Fibroblast of lung (primary cell): ENCODE measurements around the gene CCDC192. TPM values are rescaled to one million over a fixed set of nuclear protein-coding genes. Genes with fewer than 3 reads are reported as not detected.

Experiments used
- DNase-seq, 2 donors: peaks; one replicate each; pipeline versions ENCODE4 v3.0.0 to v3.0.0-alpha.2; 2010; ENCODE audit warnings: low read depth in 2 of 2
- H2AFZ ChIP-seq: 2 replicates; pipeline ENCODE4 v1.5.1; 2012; ENCODE audit warnings: low read length, control low read depth, inconsistent platforms
- H3K27ac ChIP-seq: 2 replicates; pipeline ENCODE4 v1.5.1; 2011; ENCODE audit warnings: low read length, control low read depth; ENCODE audit not compliant: insufficient read depth
- H3K27me3 ChIP-seq: 2 replicates; pipeline ENCODE4 v1.5.1; 2011; ENCODE audit warnings: mild to moderate bottlenecking, low read length; ENCODE audit not compliant: control insufficient read depth, insufficient read depth
- H3K36me3 ChIP-seq: 2 replicates; pipeline ENCODE4 v1.5.1; 2011; ENCODE audit warnings: low read length; ENCODE audit not compliant: control insufficient read depth, insufficient read depth
- H3K4me1 ChIP-seq: 2 replicates; pipeline ENCODE4 v1.5.1; 2011; ENCODE audit warnings: low read length; ENCODE audit not compliant: control insufficient read depth, insufficient read depth; ENCODE audit errors: extremely low read depth
- H3K4me2 ChIP-seq: 2 replicates; pipeline ENCODE4 v1.5.1; 2011; ENCODE audit warnings: low read length, control low read depth; ENCODE audit not compliant: insufficient read depth; ENCODE audit errors: extremely low read depth
- H3K4me3 ChIP-seq, 4 experiments: fragments of 200-600 bp in 1 of 4; sonication (generic) in 1 of 4; replicated peaks in 1 of 4; 2 replicates each; pipeline ENCODE4 v1.5.1; 2011 to 2016; ENCODE audit warnings: low read length in 4 of 4, low read depth in 3 of 4, mild to moderate bottlenecking in 3 of 4, control low read depth in 2 of 4, inconsistent platforms in 1 of 4, mixed read lengths in 1 of 4; ENCODE audit not compliant: insufficient read depth in 1 of 4; ENCODE audit errors: control extremely low read depth in 1 of 4
- H3K79me2 ChIP-seq: 2 replicates; pipeline ENCODE4 v1.5.1; 2012; ENCODE audit warnings: mild to moderate bottlenecking, low read length, inconsistent platforms; ENCODE audit not compliant: control insufficient read depth, insufficient read depth
- H3K9ac ChIP-seq: 2 replicates; pipeline ENCODE4 v1.5.1; 2011; ENCODE audit warnings: mild to moderate bottlenecking, low read length, control low read depth; ENCODE audit not compliant: insufficient read depth
- H3K9me3 ChIP-seq: 2 replicates; pipeline ENCODE4 v1.5.1; 2012; ENCODE audit warnings: low read depth, low read length; ENCODE audit not compliant: control insufficient read depth, insufficient read depth
- H4K20me1 ChIP-seq: 2 replicates; pipeline ENCODE4 v1.5.1; 2011; ENCODE audit warnings: low read length; ENCODE audit not compliant: control insufficient read depth, insufficient read depth; ENCODE audit errors: extremely low read depth
- CTCF ChIP-seq, 2 donors: IDR thresholded peaks in 1 of 2; conservative IDR thresholded peaks in 1 of 2; 1 replicate in 1 of 2; 2 replicates in 1 of 2; pipeline ENCODE4 v1.5.1; 2011 to 2012; ENCODE audit warnings: low read length in 2 of 2, control low read depth in 1 of 2, inconsistent platforms in 1 of 2, low read depth in 1 of 2, mild to moderate bottlenecking in 1 of 2
- EZH2 ChIP-seq: IDR thresholded peaks from 2 replicates; pipeline ENCODE4 v1.5.1; 2012; ENCODE audit warnings: low read length, control low read depth, mild to moderate bottlenecking; ENCODE audit errors: missing control alignments
- polyA plus RNA-seq, 2 donors: library from polyadenylated mRNA; depleted of rRNA in 1 of 2; stranded (reverse) in 1 of 2; unstranded in 1 of 2; fragments of >200 nt; gene quantifications; 2 replicates each; pipeline ENCODE4 v1.2.1, GENCODE V29; 2011 to 2012; ENCODE audit warnings: missing spikeins in 1 of 2
- total RNA-seq: library from RNA; depleted of rRNA; stranded (reverse); fragments of >200 nt; gene quantifications from 2 replicates; pipeline ENCODE4 v1.2.1, GENCODE V29; 2014

The CCDC192 gene
- total and polyA plus RNA-seq, 2 donors (not counting 1 experiment from before 2014, with no cell fraction given), result not detected

DNA sequence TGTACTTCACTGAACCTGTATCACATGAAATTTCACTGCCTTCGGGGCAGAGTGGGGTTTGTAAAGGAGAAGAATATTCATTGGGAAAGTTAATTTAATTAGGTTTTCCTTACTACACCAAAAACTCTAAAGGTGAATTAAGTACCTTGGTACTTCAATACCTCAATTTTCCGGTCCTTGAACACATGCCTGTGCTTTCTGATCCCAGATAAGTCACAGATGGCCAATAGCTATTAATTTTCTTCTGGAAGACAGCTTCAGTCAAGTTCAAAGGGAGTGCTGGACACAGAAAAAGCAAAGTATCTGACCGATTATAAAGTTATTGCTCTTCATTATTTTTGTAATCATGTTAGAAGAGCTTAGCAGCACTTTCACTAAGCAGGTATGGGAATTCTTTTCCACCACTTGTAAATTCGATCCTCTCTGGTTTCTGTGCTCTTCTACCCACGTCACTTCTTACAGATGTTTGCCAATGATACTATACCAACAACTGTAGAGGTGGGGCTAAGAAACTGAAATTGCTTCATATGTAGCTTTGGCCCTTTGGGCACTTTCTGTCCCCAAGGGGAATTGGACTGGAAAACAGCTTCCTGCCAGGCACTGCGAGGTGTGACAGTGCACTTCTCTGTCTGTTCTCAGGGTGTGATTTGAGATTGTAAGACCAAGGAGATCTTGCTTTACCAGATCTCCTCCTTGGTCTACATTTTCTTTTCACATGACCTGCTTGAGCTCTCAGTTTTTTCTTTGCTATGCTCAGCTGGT, 164.0 kb downstream of the CCDC192 start:
- no peak overlapping the region for H3K4me3 ChIP-seq
- H3K27me3 ChIP-seq, result no peaks in the 10 kb centered on the region
- H3K9ac ChIP-seq, result no peak overlapping the region
- H4K20me1 ChIP-seq, result no peaks in the 10 kb centered on the region
- H3K79me2 ChIP-seq, result no peaks in the 10 kb centered on the region
- H2AFZ ChIP-seq, result no peak overlapping the region
- H3K4me1 ChIP-seq, result no peaks in the 10 kb centered on the region
- H3K4me2 ChIP-seq, result no peak overlapping the region
- no peaks in the 10 kb centered on the region for H3K9me3 ChIP-seq
- no peak for DNase-seq
- no peak for TF ChIP-seq EZH2
- H3K36me3 ChIP-seq, result no peaks in the 10 kb centered on the region
- H3K27ac ChIP-seq, result no peak overlapping the region

GRCh38 chr5:127870914-127871313, 167.7 kb downstream of the CCDC192 start:
- peak overlapping the region; percentile 12 for H2AFZ ChIP-seq
- no peak overlapping the region for H3K4me2 ChIP-seq
- H3K27ac ChIP-seq, result no peak overlapping the region
- H3K79me2 ChIP-seq, result no peaks in the 10 kb centered on the region
- no peaks in the 10 kb centered on the region for H3K36me3 ChIP-seq
- H3K9ac ChIP-seq, result no peak overlapping the region
- no peaks in the 10 kb centered on the region for H4K20me1 ChIP-seq
- no peaks in the 10 kb centered on the region for H3K9me3 ChIP-seq
- no peak overlapping the region for H3K4me3 ChIP-seq
- peaks cover 4% of the 10 kb centered on the region for H3K4me1 ChIP-seq
- TF ChIP-seq EZH2, result no peak
- no peak for TF ChIP-seq CTCF (conservative IDR thresholded peaks at IDR 0.05 in 1 of 2, IDR thresholded peaks at IDR 0.05 in 1 of 2; ENCODE audit: low read depth in 1 of 2, low read length in 2 of 2)
- no peaks in the 10 kb centered on the region for H3K27me3 ChIP-seq
- peak; percentile 25 to 52 for DNase-seq

DNA sequence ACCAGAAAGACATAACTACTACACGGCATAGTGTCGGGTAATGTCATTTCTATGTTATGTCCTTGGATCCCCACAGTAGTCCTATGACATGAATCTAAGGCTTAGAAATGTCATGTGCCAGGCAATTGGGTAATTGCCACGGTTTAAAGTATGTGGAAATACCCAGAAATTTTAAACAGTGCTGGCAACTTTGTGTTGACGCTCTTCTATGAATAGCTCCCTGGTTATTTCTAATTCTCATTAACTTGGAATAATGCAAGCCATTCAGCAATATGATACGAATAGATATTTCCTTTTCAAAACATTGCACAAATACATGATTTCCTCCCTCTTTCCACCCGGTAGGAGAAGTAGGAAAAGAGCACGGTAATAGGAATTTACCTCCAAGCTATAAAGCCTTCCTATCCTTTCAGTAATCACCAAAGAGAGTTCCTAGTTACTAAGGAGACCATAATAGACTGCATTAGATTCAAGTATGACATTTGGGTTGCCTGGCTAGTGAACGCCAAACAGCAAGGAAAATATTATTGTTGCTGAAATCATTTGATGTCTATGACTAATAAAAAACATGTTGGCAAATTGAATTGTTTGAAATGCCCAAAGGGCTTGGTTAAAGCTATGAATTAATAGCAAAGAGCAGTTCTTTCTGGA, 168.4 kb downstream of the CCDC192 start:
- Histone ChIP-seq H4K20me1 (no peaks in the 10 kb centered on the region), H3K36me3 (no peaks in the 10 kb centered on the region), H3K27ac (no peak overlapping the region), H3K4me3 (no peak overlapping the region), H3K27me3 (no peaks in the 10 kb centered on the region), H3K9ac (no peak overlapping the region), H3K9me3 (no peaks in the 10 kb centered on the region), H3K79me2 (no peaks in the 10 kb centered on the region), H2AFZ (no peak overlapping the region), H3K4me1 (peaks cover 4% of the 10 kb centered on the region), H3K4me2 (no peak overlapping the region)
- TF ChIP-seq EZH2, result no peak
- TF ChIP-seq CTCF (conservative IDR thresholded peaks at IDR 0.05 in 1 of 2, IDR thresholded peaks at IDR 0.05 in 1 of 2; ENCODE audit: low read depth in 1 of 2, low read length in 2 of 2), result no peak
- DNase-seq, result no peak
